Ascending aorta (tissue), 2 donors: ENCODE data around the gene ZFP1. TPM values are rescaled to one million over a fixed set of nuclear protein-coding genes. Genes with fewer than 3 reads are reported as not detected.

Source experiments
- DNase-seq, 2 donors: peaks; one replicate each; pipeline ENCODE4 v3.0.0-alpha.2; 2019; ENCODE audit warnings: low spot score in 2 of 2
- H3K27ac ChIP-seq, 2 donors: fragments of 200-600 bp; sonication (generic); one replicate each; pipeline ENCODE4 v1.5.1; 2016 to 2017; ENCODE audit warnings: mild to moderate bottlenecking in 1 of 2
- H3K27me3 ChIP-seq: fragments of 200-600 bp; sonication (generic); one replicate; pipeline ENCODE4 v1.5.1; 2017
- H3K36me3 ChIP-seq, 2 donors: fragments of 200-600 bp; sonication (generic); one replicate each; pipeline ENCODE4 v1.5.1; 2016
- H3K4me1 ChIP-seq, 2 donors: fragments of 200-600 bp; sonication (generic); one replicate each; pipeline ENCODE4 v1.5.1; 2016 to 2017; ENCODE audit warnings: mild to moderate bottlenecking in 1 of 2
- H3K4me3 ChIP-seq, 2 donors: fragments of 200-600 bp; sonication (generic); one replicate each; pipeline ENCODE4 v1.5.1; 2016 to 2017; ENCODE audit warnings: mild to moderate bottlenecking in 1 of 2
- H3K9me3 ChIP-seq, 2 donors: fragments of 200-600 bp; sonication (generic); one replicate each; pipeline ENCODE4 v1.5.1; 2016
- intact Hi-C: fragments of 100-400 bp; cut with DNase I; formaldehyde crosslinking; loops from one replicate; pipeline ENCODE4 v1.15.1; 2023
- total RNA-seq: library from RNA; depleted of rRNA; stranded (reverse); fragments of >200 nt; gene quantifications from one replicate; pipeline ENCODE4 v1.1.0, GENCODE V29; 2016
- TF ChIP-seq, protein P1 (sequence below), 3 experiments: fragments of 200-600 bp in 2 of 3; fragments of 450-650 bp in 1 of 3; sonication (generic) in 2 of 3; IDR thresholded peaks; one replicate each; pipeline ENCODE4 v1.5.1; 2016 to 2019; ENCODE audit warnings: antibody characterized with exemption in 3 of 3, mild to moderate bottlenecking in 1 of 3, moderate library complexity in 1 of 3

Gene ZFP1
- total RNA-seq, 1 donor from 2014 or later: 6.8 TPM

DNA sequence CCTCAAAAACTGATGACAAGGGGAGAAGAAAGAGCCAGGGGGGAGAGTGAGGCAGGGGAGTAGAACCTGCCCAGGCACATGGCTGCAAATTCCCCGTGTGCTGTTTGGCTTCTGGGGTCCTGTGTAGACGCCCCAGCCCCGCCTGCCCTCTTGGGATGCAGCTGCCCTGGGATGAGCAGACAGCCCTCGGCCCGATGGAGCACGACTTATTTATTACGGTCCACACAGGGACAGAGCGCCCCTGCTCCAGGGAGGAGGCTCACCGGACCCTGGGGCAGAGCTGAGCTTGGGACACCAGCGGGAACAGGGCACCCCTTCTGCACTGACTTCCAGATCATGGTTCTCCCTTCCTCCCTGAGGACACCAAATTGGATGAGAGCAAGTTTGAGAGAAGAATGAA is 40.8 kb upstream of the ZFP1 start:
- H3K36me3 ChIP-seq: no peaks in the 10 kb centered on the region
- no peaks in the 10 kb centered on the region for H3K27me3 ChIP-seq
- H3K9me3 ChIP-seq: no peaks in the 10 kb centered on the region
- H3K27ac ChIP-seq: peak overlapping the region in 1 of 2 donors; percentile 82
- H3K4me1 ChIP-seq: peaks cover 8 to 36% of the 10 kb centered on the region in 2 donors
- no peak for DNase-seq
- H3K4me3 ChIP-seq: no peak overlapping the region
- TF ChIP-seq, protein P1, sequence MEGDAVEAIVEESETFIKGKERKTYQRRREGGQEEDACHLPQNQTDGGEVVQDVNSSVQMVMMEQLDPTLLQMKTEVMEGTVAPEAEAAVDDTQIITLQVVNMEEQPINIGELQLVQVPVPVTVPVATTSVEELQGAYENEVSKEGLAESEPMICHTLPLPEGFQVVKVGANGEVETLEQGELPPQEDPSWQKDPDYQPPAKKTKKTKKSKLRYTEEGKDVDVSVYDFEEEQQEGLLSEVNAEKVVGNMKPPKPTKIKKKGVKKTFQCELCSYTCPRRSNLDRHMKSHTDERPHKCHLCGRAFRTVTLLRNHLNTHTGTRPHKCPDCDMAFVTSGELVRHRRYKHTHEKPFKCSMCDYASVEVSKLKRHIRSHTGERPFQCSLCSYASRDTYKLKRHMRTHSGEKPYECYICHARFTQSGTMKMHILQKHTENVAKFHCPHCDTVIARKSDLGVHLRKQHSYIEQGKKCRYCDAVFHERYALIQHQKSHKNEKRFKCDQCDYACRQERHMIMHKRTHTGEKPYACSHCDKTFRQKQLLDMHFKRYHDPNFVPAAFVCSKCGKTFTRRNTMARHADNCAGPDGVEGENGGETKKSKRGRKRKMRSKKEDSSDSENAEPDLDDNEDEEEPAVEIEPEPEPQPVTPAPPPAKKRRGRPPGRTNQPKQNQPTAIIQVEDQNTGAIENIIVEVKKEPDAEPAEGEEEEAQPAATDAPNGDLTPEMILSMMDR (IDR thresholded peaks at IDR 0.05): no peak
- intact Hi-C loops: loop anchor here (5.0 kb wide), 1 partner anchor 60 kb away; no protein-coding TSS in a partner anchor

DNA sequence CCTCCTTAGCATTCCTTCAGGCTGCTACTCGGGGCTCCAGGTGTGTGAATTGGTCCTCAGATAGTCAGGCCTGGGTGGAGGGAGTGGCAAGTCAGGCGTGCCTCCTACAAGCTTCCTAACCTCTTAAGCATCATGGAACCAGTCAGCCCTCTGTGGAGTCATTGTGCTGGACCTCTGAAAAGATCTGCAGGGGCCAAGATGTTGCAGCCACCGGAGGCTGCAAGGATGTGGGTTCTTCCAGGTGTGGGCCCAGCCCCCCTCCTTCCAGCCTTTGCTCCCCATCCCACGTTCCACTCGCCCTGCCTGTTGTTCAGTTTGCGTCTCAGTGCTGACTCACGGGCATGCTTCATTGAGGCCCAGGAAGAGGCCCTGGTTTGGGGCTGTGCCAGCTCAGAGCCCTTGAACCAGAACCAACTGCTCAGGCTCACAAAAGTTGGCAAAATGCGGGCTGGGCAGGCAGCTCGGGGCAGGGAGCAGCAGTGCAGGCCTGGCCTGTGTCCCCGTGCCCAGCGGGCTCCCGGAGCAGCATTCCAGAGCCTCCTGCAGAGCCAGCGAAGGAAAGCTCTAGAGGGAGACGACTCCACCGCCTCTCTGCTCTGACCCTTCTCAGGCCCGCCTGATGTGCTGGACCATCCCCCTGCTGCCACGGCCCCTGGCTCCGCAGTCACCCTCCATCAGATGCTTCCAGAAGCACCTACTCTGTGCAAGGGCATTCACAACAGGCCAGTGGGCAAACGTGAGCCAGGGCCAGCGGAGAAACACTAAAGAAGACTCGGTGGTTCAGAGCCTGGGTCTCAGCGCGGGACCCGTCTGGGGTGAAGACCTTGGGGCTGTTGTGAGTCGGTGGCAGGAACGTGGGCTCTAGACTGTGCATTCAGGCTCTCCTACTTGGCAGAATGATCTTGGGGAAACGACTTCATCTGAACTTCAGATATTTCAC is 39.3 kb upstream of the ZFP1 start:
- H3K4me1 ChIP-seq: peaks cover 8 to 36% of the 10 kb centered on the region in 2 donors
- no peaks in the 10 kb centered on the region for H3K9me3 ChIP-seq
- peak; percentile 88 to 96 for DNase-seq
- TF ChIP-seq, protein P1 (IDR thresholded peaks at IDR 0.05): no peak
- peak overlapping the region; percentile 82 to 83 for H3K27ac ChIP-seq
- H3K27me3 ChIP-seq: no peaks in the 10 kb centered on the region
- H3K4me3 ChIP-seq: peak overlapping the region; percentile 12 to 14
- intact Hi-C loops: loop anchor here (5.0 kb wide), 1 partner anchor 62 kb away; no protein-coding TSS in a partner anchor
- peaks cover 0 to 3% of the 10 kb centered on the region in 2 donors for H3K36me3 ChIP-seq

DNA sequence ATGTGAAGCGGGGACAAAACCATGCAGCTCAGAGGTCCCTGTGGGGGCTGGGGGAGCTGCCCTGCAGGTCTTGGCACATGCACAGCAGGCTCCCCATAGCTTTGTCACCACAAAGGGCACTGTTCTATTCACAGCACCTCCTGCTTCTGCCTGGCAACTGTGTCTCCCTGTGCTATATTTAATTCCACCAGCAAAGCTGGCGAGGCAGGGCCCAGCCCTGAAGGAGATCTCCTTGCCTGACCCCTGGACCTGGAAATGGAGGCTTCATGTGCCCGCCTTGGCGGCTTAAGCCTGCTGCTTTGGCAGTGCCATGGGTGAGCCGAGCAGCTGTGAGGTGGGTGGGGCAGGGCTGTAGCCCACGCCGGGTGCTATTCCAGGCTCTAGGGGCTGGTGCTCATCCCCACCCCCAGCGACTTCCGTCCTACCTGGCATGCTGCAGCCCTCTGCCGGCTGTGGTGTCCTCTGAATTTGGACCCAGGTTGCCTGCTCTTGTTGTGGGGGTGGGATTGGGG is 38.5 kb upstream of the ZFP1 start:
- Histone ChIP-seq H3K27me3 (no peaks in the 10 kb centered on the region), H3K4me1 (peaks cover 8 to 36% of the 10 kb centered on the region in 2 donors), H3K4me3 (peak overlapping the region; percentile 14 to 47), H3K27ac (peak overlapping the region; percentile 82 to 83), H3K9me3 (no peaks in the 10 kb centered on the region), H3K36me3 (peaks cover 0 to 3% of the 10 kb centered on the region in 2 donors)
- no peak for DNase-seq
- TF ChIP-seq, protein P1 (IDR thresholded peaks at IDR 0.05): no peak
- intact Hi-C loops: loop anchor here (5.0 to 10.0 kb wide), 2 partner anchors 62 to 405 kb away; partner anchors contain the start of gene MLKL

DNA sequence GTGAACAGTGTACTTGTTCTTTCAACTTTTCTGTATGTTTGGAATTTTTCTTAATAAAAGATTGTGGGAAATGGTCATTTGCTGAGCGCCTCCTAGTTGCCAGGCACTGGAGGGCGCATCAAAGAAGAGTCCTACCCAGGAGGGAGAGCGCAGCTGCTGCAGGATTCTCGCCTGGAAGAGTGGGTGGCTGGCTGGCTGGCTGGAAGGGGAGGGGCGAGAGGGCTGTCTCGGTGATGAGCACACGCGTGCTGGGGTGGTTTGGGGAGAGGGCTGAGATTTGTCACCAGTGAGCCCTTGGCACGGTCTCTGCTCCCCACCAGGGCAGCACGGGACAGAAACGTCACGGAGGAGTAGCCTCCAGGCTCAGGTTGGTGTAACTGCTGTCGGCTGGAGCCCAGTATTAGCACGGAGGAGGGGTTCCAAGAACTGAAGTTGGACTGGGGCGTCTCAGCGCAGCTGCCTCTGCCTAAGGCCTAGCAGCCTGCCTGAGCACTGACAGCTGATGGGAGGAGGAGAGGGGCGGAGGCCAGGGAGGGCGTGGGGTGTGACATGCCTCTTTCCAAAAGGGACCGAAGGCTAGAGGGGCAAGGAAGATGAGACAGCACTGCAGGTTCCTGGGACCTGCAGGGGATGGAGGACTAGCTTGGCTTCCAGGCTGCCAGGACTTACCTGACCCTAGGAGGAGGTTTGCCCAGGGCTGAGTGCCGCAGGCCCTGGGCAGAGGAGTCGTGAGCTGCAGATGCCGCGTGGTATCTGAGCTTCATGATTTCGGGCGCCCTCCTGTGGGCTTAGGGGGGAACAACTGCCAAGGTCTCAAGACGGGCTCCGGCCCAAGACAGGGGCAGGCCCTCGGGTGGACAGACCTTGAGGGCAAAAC is 37.4 kb upstream of the ZFP1 start:
- Histone ChIP-seq H3K4me1 (peaks cover 8 to 39% of the 10 kb centered on the region in 2 donors), H3K4me3 (peak overlapping the region in 1 of 2 donors; percentile 47), H3K27ac (peak overlapping the region; percentile 72 to 83), H3K9me3 (no peaks in the 10 kb centered on the region), H3K36me3 (peaks cover 0 to 3% of the 10 kb centered on the region in 2 donors), H3K27me3 (no peaks in the 10 kb centered on the region)
- TF ChIP-seq, protein P1 (IDR thresholded peaks at IDR 0.05): peak; percentile 88 to 91 (median 90)
- intact Hi-C loops: loop anchor here (1.0 to 10.0 kb wide), 2 partner anchors 113 to 406 kb away; partner anchors contain the start of gene MLKL
- DNase-seq: peak; percentile 69 to 95

DNA sequence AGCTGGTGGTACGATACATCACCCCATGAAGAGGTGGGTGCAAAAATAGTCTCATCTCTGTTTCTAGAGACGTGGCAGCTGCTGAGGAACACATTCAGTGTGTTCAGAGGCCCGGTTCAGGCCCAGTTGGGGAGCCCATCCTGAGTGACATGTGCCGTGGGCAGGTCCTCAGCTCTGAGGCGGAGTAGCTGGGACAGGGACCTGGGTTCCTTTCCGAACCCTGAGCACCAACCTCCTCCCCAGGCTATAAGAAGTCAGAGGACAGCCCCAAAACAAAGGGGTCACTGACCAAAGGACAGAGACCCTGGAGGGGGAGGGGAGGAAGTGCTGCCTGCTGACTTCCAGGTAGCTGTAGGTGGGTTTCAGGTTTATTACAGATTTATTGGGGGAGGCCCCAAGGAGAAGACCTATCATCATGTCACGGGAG is 36.8 kb upstream of the ZFP1 start:
- Histone ChIP-seq H3K27ac (peak overlapping the region; percentile 72 to 83), H3K4me3 (no peak overlapping the region), H3K27me3 (no peaks in the 10 kb centered on the region), H3K4me1 (peaks cover 8 to 41% of the 10 kb centered on the region in 2 donors), H3K9me3 (no peaks in the 10 kb centered on the region), H3K36me3 (peaks cover 0 to 3% of the 10 kb centered on the region in 2 donors)
- TF ChIP-seq, protein P1 (IDR thresholded peaks at IDR 0.05): no peak
- intact Hi-C loops: loop anchor here (1.0 to 10.0 kb wide), 2 partner anchors 113 to 407 kb away; partner anchors contain the start of gene MLKL
- no peak for DNase-seq
